ENCODE measurements around the gene ROPN1L. TPM values are rescaled to one million over a fixed set of nuclear protein-coding genes. Genes with fewer than 3 reads are reported as not detected.

The ROPN1L gene
- polyA plus RNA-seq, 1 donor from 2014 or later: 0.52 TPM

- H2AFZ ChIP-seq (ENCODE audit: low read depth, low read length): no peak overlapping the region
- H3K9me2 ChIP-seq (ENCODE audit: insufficient read depth, low read length): no peaks in the 10 kb centered on the region
- no peak overlapping the region for H3K4me2 ChIP-seq (ENCODE audit: low read length)
- no peak overlapping the region for H3K9ac ChIP-seq (ENCODE audit: low read length)
- H3K79me2 ChIP-seq (replicated peaks; ENCODE audit: insufficient read depth, low read length): no peaks in the 10 kb centered on the region
- no peaks in the 10 kb centered on the region for H3K9me3 ChIP-seq (ENCODE audit: low read length)
- no peak overlapping the region for H3K27ac ChIP-seq (ENCODE audit: low read length)
- H3F3A ChIP-seq (ENCODE audit: insufficient read depth, low read length, poor library complexity, severe bottlenecking): no peaks in the 10 kb centered on the region
- no peak for TF ChIP-seq EP300 (conservative IDR thresholded peaks at IDR 0.05; ENCODE audit: poor library complexity, severe bottlenecking)
- TF ChIP-seq POLR2AphosphoS5 (IDR thresholded peaks at IDR 0.05): no peak
- H4K20me1 ChIP-seq (ENCODE audit: insufficient read depth): no peaks in the 10 kb centered on the region
- H3K27me3 ChIP-seq (ENCODE audit: insufficient read depth, low read depth, low read length): no peaks in the 10 kb centered on the region
- no peak overlapping the region for H3K4me3 ChIP-seq (ENCODE audit: low read length)
- H3K36me3 ChIP-seq (ENCODE audit: insufficient read depth, low read length): no peaks in the 10 kb centered on the region
Measured at GRCh38 chr5:10464173-10464572, 22.5 kb downstream of the ROPN1L start.

- no peaks in the 10 kb centered on the region for H3K36me3 ChIP-seq (ENCODE audit: insufficient read depth, low read length)
- no peaks in the 10 kb centered on the region for H3K9me3 ChIP-seq (ENCODE audit: low read length)
- no peaks in the 10 kb centered on the region for H3F3A ChIP-seq (ENCODE audit: insufficient read depth, low read length, poor library complexity, severe bottlenecking)
- H3K9me2 ChIP-seq (ENCODE audit: insufficient read depth, low read length): no peaks in the 10 kb centered on the region
- H3K4me2 ChIP-seq (ENCODE audit: low read length): no peak overlapping the region
- no peak overlapping the region for H2AFZ ChIP-seq (ENCODE audit: low read depth, low read length)
- H3K4me3 ChIP-seq (ENCODE audit: low read length): no peak overlapping the region
- H3K79me2 ChIP-seq (replicated peaks; ENCODE audit: insufficient read depth, low read length): no peaks in the 10 kb centered on the region
- no peak overlapping the region for H3K9ac ChIP-seq (ENCODE audit: low read length)
- TF ChIP-seq EP300 (conservative IDR thresholded peaks at IDR 0.05; ENCODE audit: poor library complexity, severe bottlenecking) (no peak), RAD21 (conservative IDR thresholded peaks at IDR 0.05) (no peak), TAF1 (IDR thresholded peaks at IDR 0.05; ENCODE audit: low read depth) (no peak), POLR2AphosphoS5 (IDR thresholded peaks at IDR 0.05) (no peak), SMC3 (conservative IDR thresholded peaks at IDR 0.05; ENCODE audit: poor library complexity) (no peak), REST (IDR thresholded peaks at IDR 0.05; ENCODE audit: borderline replicate concordance) (no peak), MXI1 (conservative IDR thresholded peaks at IDR 0.05; ENCODE audit: poor library complexity, severe bottlenecking) (no peak), EZH2 (IDR thresholded peaks at IDR 0.05; ENCODE audit: borderline replicate concordance, insufficient read depth, low read length, poor library complexity, severe bottlenecking) (no peak)
- no peaks in the 10 kb centered on the region for H4K20me1 ChIP-seq (ENCODE audit: insufficient read depth)
- H3K27ac ChIP-seq (ENCODE audit: low read length): no peak overlapping the region
- H3K27me3 ChIP-seq (ENCODE audit: insufficient read depth, low read depth, low read length): no peaks in the 10 kb centered on the region
Measured at GRCh38 chr5:10465726-10466125, 24.0 kb downstream of the ROPN1L start.

GRCh38 chr5:10466446-10467073, 24.9 kb downstream of the ROPN1L start:
- Histone ChIP-seq H3K79me2 (replicated peaks; ENCODE audit: insufficient read depth, low read length) (no peaks in the 10 kb centered on the region), H3K9ac (ENCODE audit: low read length) (no peak overlapping the region), H3K4me2 (ENCODE audit: low read length) (no peak overlapping the region), H3K4me3 (ENCODE audit: low read length) (no peak overlapping the region), H2AFZ (ENCODE audit: low read depth, low read length) (no peak overlapping the region), H3K9me3 (ENCODE audit: low read length) (no peaks in the 10 kb centered on the region), H4K20me1 (ENCODE audit: insufficient read depth) (no peaks in the 10 kb centered on the region), H3K36me3 (ENCODE audit: insufficient read depth, low read length) (no peaks in the 10 kb centered on the region), H3K9me2 (ENCODE audit: insufficient read depth, low read length) (no peaks in the 10 kb centered on the region), H3K27ac (ENCODE audit: low read length) (no peak overlapping the region), H3F3A (ENCODE audit: insufficient read depth, low read length, poor library complexity, severe bottlenecking) (no peaks in the 10 kb centered on the region), H3K27me3 (ENCODE audit: insufficient read depth, low read depth, low read length) (no peaks in the 10 kb centered on the region)
- TF ChIP-seq TAF1 (IDR thresholded peaks at IDR 0.05; ENCODE audit: low read depth) (no peak), CTCF (IDR thresholded peaks at IDR 0.05; ENCODE audit: poor library complexity, severe bottlenecking) (no peak), RAD21 (conservative IDR thresholded peaks at IDR 0.05) (no peak), SMC3 (conservative IDR thresholded peaks at IDR 0.05; ENCODE audit: poor library complexity) (no peak), POLR2AphosphoS5 (IDR thresholded peaks at IDR 0.05) (no peak), EP300 (conservative IDR thresholded peaks at IDR 0.05; ENCODE audit: poor library complexity, severe bottlenecking) (no peak), REST (IDR thresholded peaks at IDR 0.05; ENCODE audit: borderline replicate concordance) (no peak), EZH2 (IDR thresholded peaks at IDR 0.05; ENCODE audit: borderline replicate concordance, insufficient read depth, low read length, poor library complexity, severe bottlenecking) (no peak), MXI1 (conservative IDR thresholded peaks at IDR 0.05; ENCODE audit: poor library complexity, severe bottlenecking) (no peak)
